ENCODE results near the gene SHISA9. TPM values are rescaled to one million over a fixed set of nuclear protein-coding genes. Genes with fewer than 3 reads are reported as not detected.

SHISA9 gene
- total and polyA plus RNA-seq, 5 experiments from 2014 or later, result not detected

GRCh38 chr16:13155377-13155776 is 254.0 kb downstream of the SHISA9 start:
- Mint-ChIP-seq H3K27me3 (peaks cover 0 to 16% (median 8%) of the 10 kb centered on the region in 5 donors), H3K4me1 (no peaks in the 10 kb centered on the region), H3K27ac (no peak overlapping the region), H3K4me3 (no peak overlapping the region), H3K9me3 (peaks cover 0 to 9% (median 2%) of the 10 kb centered on the region in 9 donors), H3K36me3 (no peaks in the 10 kb centered on the region)
- DNase-seq, result no peak
- ATAC-seq, result no peak
- POLR2A ChIA-PET, result no interaction called here

GRCh38 chr16:13155780-13156179 is 254.4 kb downstream of the SHISA9 start:
- no peak for ATAC-seq
- H3K27me3 Mint-ChIP-seq, result peaks cover 0 to 16% (median 7%) of the 10 kb centered on the region in 5 donors
- no peaks in the 10 kb centered on the region for H3K36me3 Mint-ChIP-seq
- no peak for DNase-seq
- no peak overlapping the region for H3K27ac Mint-ChIP-seq
- POLR2A ChIA-PET, result no interaction called here
- H3K9me3 Mint-ChIP-seq, result peaks cover 0 to 7% (median under 1%) of the 10 kb centered on the region in 9 donors
- H3K4me1 Mint-ChIP-seq, result no peaks in the 10 kb centered on the region
- no peak overlapping the region for H3K4me3 Mint-ChIP-seq

- H3K4me1 Mint-ChIP-seq, result no peaks in the 10 kb centered on the region
- H3K4me3 Mint-ChIP-seq, result no peak overlapping the region
- peaks cover 0 to 15% (median 6%) of the 10 kb centered on the region in 5 donors for H3K27me3 Mint-ChIP-seq
- H3K9me3 Mint-ChIP-seq, result peaks cover 0 to 7% (median 0%) of the 10 kb centered on the region in 9 donors
- POLR2A ChIA-PET, result no interaction called here
- no peaks in the 10 kb centered on the region for H3K36me3 Mint-ChIP-seq
- no peak overlapping the region for H3K27ac Mint-ChIP-seq
- no peak for DNase-seq
- no peak for ATAC-seq
Observed at GRCh38 chr16:13157082-13157481, 255.7 kb downstream of the SHISA9 start.

GRCh38 chr16:13158427-13158826 is 257.0 kb downstream of the SHISA9 start:
- no peak for DNase-seq
- POLR2A ChIA-PET, result no interaction called here
- Mint-ChIP-seq H3K4me3 (no peak overlapping the region), H3K27me3 (peaks cover 0 to 12% (median 6%) of the 10 kb centered on the region in 5 donors), H3K27ac (peak overlapping the region in 1 of 10 donors; percentile 9), H3K36me3 (no peaks in the 10 kb centered on the region), H3K9me3 (peaks cover 0 to 7% (median 0%) of the 10 kb centered on the region in 9 donors), H3K4me1 (no peaks in the 10 kb centered on the region)
- ATAC-seq, result no peak

- no peak for DNase-seq
- peaks cover 0 to 25% (median 0%) of the 10 kb centered on the region in 5 donors for H3K27me3 Mint-ChIP-seq
- H3K4me3 Mint-ChIP-seq, result no peak overlapping the region
- peaks cover 0 to 16% (median 0%) of the 10 kb centered on the region in 3 donors for H3K36me3 Mint-ChIP-seq
- H3K4me1 Mint-ChIP-seq, result no peaks in the 10 kb centered on the region
- no peak for ATAC-seq
- H3K27ac Mint-ChIP-seq, result no peak overlapping the region
- peaks cover 0 to 26% (median 11%) of the 10 kb centered on the region in 9 donors for H3K9me3 Mint-ChIP-seq
- POLR2A ChIA-PET, result no interaction called here
Observed at GRCh38 chr16:13165024-13165423, 263.6 kb downstream of the SHISA9 start.

GRCh38 chr16:13168091-13168572 is 266.7 kb downstream of the SHISA9 start:
- ATAC-seq (no peak), DNase-seq (no peak)
- POLR2A ChIA-PET, result no interaction called here
- peaks cover 0 to 21% (median 1%) of the 10 kb centered on the region in 5 donors for H3K27me3 Mint-ChIP-seq
- no peak overlapping the region for H3K4me3 Mint-ChIP-seq
- no peaks in the 10 kb centered on the region for H3K4me1 Mint-ChIP-seq
- peaks cover 0 to 16% (median 0%) of the 10 kb centered on the region in 3 donors for H3K36me3 Mint-ChIP-seq
- H3K9me3 Mint-ChIP-seq, result peaks cover 0 to 26% (median 13%) of the 10 kb centered on the region in 9 donors
- no peak overlapping the region for H3K27ac Mint-ChIP-seq

GRCh38 chr16:13171313-13171712 is 269.9 kb downstream of the SHISA9 start:
- POLR2A ChIA-PET, result no interaction called here
- Mint-ChIP-seq H3K27me3 (peaks cover 0 to 28% (median 6%) of the 10 kb centered on the region in 5 donors), H3K27ac (no peak overlapping the region), H3K9me3 (peaks cover 0 to 21% (median 8%) of the 10 kb centered on the region in 9 donors), H3K4me1 (no peaks in the 10 kb centered on the region), H3K4me3 (no peak overlapping the region), H3K36me3 (peaks cover 0 to 8% (median 0%) of the 10 kb centered on the region in 3 donors)
- no peak for ATAC-seq
- DNase-seq, result no peak

GRCh38 chr16:13176711-13177110 is 275.3 kb downstream of the SHISA9 start:
- Mint-ChIP-seq H3K9me3 (peaks cover 0 to 10% (median 1%) of the 10 kb centered on the region in 9 donors), H3K27ac (no peak overlapping the region), H3K27me3 (peaks cover 3 to 30% (median 16%) of the 10 kb centered on the region in 5 donors), H3K4me3 (no peak overlapping the region), H3K36me3 (no peaks in the 10 kb centered on the region), H3K4me1 (no peaks in the 10 kb centered on the region)
- no peak for ATAC-seq
- POLR2A ChIA-PET, result no interaction called here
- DNase-seq, result no peak

- POLR2A ChIA-PET, result no interaction called here
- Mint-ChIP-seq H3K4me1 (no peaks in the 10 kb centered on the region), H3K27ac (no peak overlapping the region), H3K4me3 (no peak overlapping the region), H3K36me3 (no peaks in the 10 kb centered on the region), H3K9me3 (peaks cover 0 to 10% (median 2%) of the 10 kb centered on the region in 9 donors), H3K27me3 (peaks cover 3 to 30% (median 16%) of the 10 kb centered on the region in 5 donors)
- no peak for DNase-seq
- ATAC-seq, result no peak
Observed at GRCh38 chr16:13178318-13178717, 276.9 kb downstream of the SHISA9 start.

GRCh38 chr16:13181432-13181831 is 280.0 kb downstream of the SHISA9 start:
- DNase-seq, result no peak

GRCh38 chr16:13186813-13187212 is 285.4 kb downstream of the SHISA9 start:
- Mint-ChIP-seq H3K4me1 (no peaks in the 10 kb centered on the region), H3K9me3 (peaks cover 0 to 16% (median 6%) of the 10 kb centered on the region in 9 donors), H3K36me3 (no peaks in the 10 kb centered on the region), H3K27ac (no peak overlapping the region), H3K4me3 (no peak overlapping the region), H3K27me3 (peaks cover 2 to 26% (median 8%) of the 10 kb centered on the region in 5 donors)
- no peak for ATAC-seq
- DNase-seq, result no peak
- POLR2A ChIA-PET, result no interaction called here

More at GRCh38 chr16:13181432-13181831, 280.0 kb downstream of the SHISA9 start:
- POLR2A ChIA-PET, result no interaction called here
- Mint-ChIP-seq H3K27me3 (peaks cover 4 to 31% (median 12%) of the 10 kb centered on the region in 5 donors), H3K4me3 (no peak overlapping the region), H3K27ac (no peak overlapping the region), H3K9me3 (peaks cover 0 to 16% (median 9%) of the 10 kb centered on the region in 9 donors), H3K36me3 (no peaks in the 10 kb centered on the region), H3K4me1 (no peaks in the 10 kb centered on the region)
- no peak for ATAC-seq

GRCh38 chr16:13189250-13189649 is 287.9 kb downstream of the SHISA9 start:
- ATAC-seq, result no peak
- H3K36me3 Mint-ChIP-seq, result no peaks in the 10 kb centered on the region
- peaks cover 0 to 24% (median 4%) of the 10 kb centered on the region in 9 donors for H3K9me3 Mint-ChIP-seq
- no peak for DNase-seq
- no peak overlapping the region for H3K4me3 Mint-ChIP-seq
- H3K4me1 Mint-ChIP-seq, result no peaks in the 10 kb centered on the region
- peaks cover 1 to 29% (median 8%) of the 10 kb centered on the region in 5 donors for H3K27me3 Mint-ChIP-seq
- POLR2A ChIA-PET, result no interaction called here
- no peak overlapping the region for H3K27ac Mint-ChIP-seq

- ATAC-seq, result no peak
- no peak overlapping the region for H3K4me3 Mint-ChIP-seq
- no peaks in the 10 kb centered on the region for H3K36me3 Mint-ChIP-seq
Observed at GRCh38 chr16:13193721-13194120, 292.3 kb downstream of the SHISA9 start.

GRCh38 chr16:13194766-13195165 is 293.4 kb downstream of the SHISA9 start:
- Mint-ChIP-seq H3K4me3 (no peak overlapping the region), H3K27ac (no peak overlapping the region), H3K27me3 (peaks cover 0 to 18% (median 1%) of the 10 kb centered on the region in 5 donors), H3K9me3 (peaks cover 0 to 31% (median 5%) of the 10 kb centered on the region in 9 donors), H3K4me1 (no peaks in the 10 kb centered on the region), H3K36me3 (no peaks in the 10 kb centered on the region)
- POLR2A ChIA-PET, result no interaction called here
- no peak for DNase-seq
- no peak for ATAC-seq

More at GRCh38 chr16:13193721-13194120, 292.3 kb downstream of the SHISA9 start:
- H3K27me3 Mint-ChIP-seq, result peaks cover 0 to 21% (median 1%) of the 10 kb centered on the region in 5 donors
- POLR2A ChIA-PET, result no interaction called here
- no peak overlapping the region for H3K27ac Mint-ChIP-seq
- H3K9me3 Mint-ChIP-seq, result peaks cover 0 to 31% (median 5%) of the 10 kb centered on the region in 9 donors
- no peak for DNase-seq
- no peaks in the 10 kb centered on the region for H3K4me1 Mint-ChIP-seq
